ENCODE measurements around the gene MEI4. TPM values are rescaled to one million over a fixed set of nuclear protein-coding genes. Genes with fewer than 3 reads are reported as not detected.

MEI4 gene
- total and polyA plus RNA-seq, 2 of the 8 experiments (the other 6 are each of a cell fraction or from before 2014, with no cell fraction given), result 0.05 to 0.24 TPM

DNA sequence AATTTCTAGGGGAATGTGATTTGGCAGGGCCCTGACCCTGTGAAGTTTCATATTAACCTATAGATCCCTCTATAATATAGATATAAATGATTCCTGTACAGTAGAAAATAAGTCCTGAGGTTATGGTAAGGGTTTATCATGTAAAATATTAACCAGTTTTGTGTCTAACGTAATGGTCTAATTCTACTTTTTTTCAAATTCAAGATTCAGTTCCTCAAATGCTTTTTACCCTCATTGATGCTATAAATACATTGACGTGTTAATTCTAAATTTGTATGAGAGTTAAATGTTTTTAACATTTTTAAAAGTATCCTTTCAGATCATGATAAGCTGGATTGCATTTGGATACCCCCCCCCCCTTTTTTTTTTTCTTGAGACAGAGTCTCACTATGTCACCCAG is 169.4 kb downstream of the MEI4 start:
- no peaks in the 10 kb centered on the region for H3K27me3 ChIP-seq (replicated peaks in 1 of 4; ENCODE audit: control insufficient read depth in 3 of 4, extremely low read depth in 1 of 4, insufficient read depth in 3 of 4, low read length in 3 of 4)

More for the DNA sequence above, 169.4 kb downstream of the MEI4 start:
- Histone ChIP-seq H3K36me3 (ENCODE audit: control insufficient read depth in 2 of 4, insufficient read depth in 4 of 4, low read length in 3 of 4) (no peaks in the 10 kb centered on the region), H4K91ac (replicated peaks; ENCODE audit: insufficient read length, low read length) (no peak overlapping the region), H3K79me2 (ENCODE audit: control insufficient read depth in 1 of 2, insufficient read depth in 2 of 2, low read length in 2 of 2) (no peaks in the 10 kb centered on the region), H3K4me3 (ENCODE audit: extremely low read depth in 1 of 4, insufficient read depth in 2 of 4, low read depth in 3 of 4, low read length in 4 of 4) (no peak overlapping the region), H2AK5ac (ENCODE audit: low read depth, low read length) (no peak overlapping the region), H3K4me1 (replicated peaks in 1 of 4; ENCODE audit: control insufficient read depth in 3 of 4, insufficient read depth in 4 of 4, low read length in 3 of 4) (no peaks in the 10 kb centered on the region), H3K23ac (ENCODE audit: insufficient read length) (no peak overlapping the region), H2BK120ac (replicated peaks; ENCODE audit: low read depth, low read length) (no peak overlapping the region), H3K18ac (ENCODE audit: extremely low read depth, low read length) (no peak overlapping the region), H3K4me2 (ENCODE audit: insufficient read depth in 1 of 2, low read depth in 2 of 2, low read length in 2 of 2) (no peak overlapping the region), H3K23me2 (ENCODE audit: low read depth, low read length) (no peaks in the 10 kb centered on the region), H2BK20ac (ENCODE audit: low read length) (no peak overlapping the region), H4K5ac (ENCODE audit: insufficient read length, low read depth, low read length) (no peak overlapping the region), H3K79me1 (ENCODE audit: low read depth, low read length) (no peaks in the 10 kb centered on the region), H2BK15ac (ENCODE audit: low read length) (no peak overlapping the region), H2BK12ac (ENCODE audit: low read depth, low read length) (no peak overlapping the region), H3K9ac (replicated peaks in 1 of 4; ENCODE audit: extremely low read depth in 1 of 4, low read depth in 3 of 4, low read length in 3 of 4) (no peak overlapping the region), H3K27ac (ENCODE audit: low read depth, low read length) (no peak overlapping the region), H2BK5ac (ENCODE audit: low read depth, low read length) (no peak overlapping the region), H2AFZ (ENCODE audit: low read length) (no peak overlapping the region), H3K14ac (ENCODE audit: insufficient read length) (no peak overlapping the region), H4K20me1 (replicated peaks in 1 of 2; ENCODE audit: control insufficient read depth in 1 of 2, insufficient read depth in 2 of 2, low read length in 2 of 2) (no peaks in the 10 kb centered on the region), H3K56ac (replicated peaks; ENCODE audit: insufficient read length, low read depth, low read length) (no peak overlapping the region), H3K4ac (replicated peaks; ENCODE audit: insufficient read length, low read depth, low read length) (no peak overlapping the region), H3K9me3 (ENCODE audit: insufficient read depth in 2 of 2, low read depth in 1 of 2, low read length in 1 of 2) (no peaks in the 10 kb centered on the region), H4K8ac (ENCODE audit: extremely low read depth, insufficient read depth, low read length) (no peak overlapping the region)
- no peak for TF ChIP-seq SRF (IDR thresholded peaks at IDR 0.05; ENCODE audit: low read depth, low read length)
- TF ChIP-seq KDM4A (IDR thresholded peaks at IDR 0.05; ENCODE audit: low read depth, low read length, severe bottlenecking), result no peak
- no peak for TF ChIP-seq POU5F1 (IDR thresholded peaks at IDR 0.05; ENCODE audit: low read depth, low read length)
- FAIRE-seq (no peak), DNase-seq (ENCODE audit: low read depth in 1 of 2, low spot score in 2 of 2) (no peak)
- CTCF ChIA-PET (ENCODE audit: partially characterized antibody), result no interaction called here
- WGBS, 2 experiments (ENCODE audit: extremely low coverage in 1 of 2, insufficient coverage in 1 of 2, insufficient read length in 1 of 2, insufficient replicate concordance in 2 of 2, low coverage in 1 of 2, low lambda C conversion rate in 2 of 2, missing lambda C conversion rate in 1 of 2), result 67% methylated on average over 2 of the region's 2 CpGs; no CpG with 5 or more reads in 1 of the 2 experiments
- POLR2A ChIA-PET (ENCODE audit: partially characterized antibody), result no interaction called here

Data from H1 (cell line).